H9 (cell line): ENCODE results near the gene SFXN5. TPM values are rescaled to one million over a fixed set of nuclear protein-coding genes. Genes with fewer than 3 reads are reported as not detected.

Experiments
- DNase-seq: peaks from one replicate; pipeline ENCODE4 v3.0.0-alpha.2; 2017
- H2AFZ ChIP-seq: one replicate; pipeline ENCODE4 v1.6.1; 2013; ENCODE audit warnings: mild to moderate bottlenecking, low read length, control low read depth, moderate library complexity
- H2AK5ac ChIP-seq: 2 replicates; pipeline ENCODE4 v1.6.1; 2013; ENCODE audit warnings: low read length, control low read depth, mixed read lengths; ENCODE audit not compliant: insufficient read length
- H2BK120ac ChIP-seq: one replicate; pipeline ENCODE4 v1.6.1; 2013; ENCODE audit warnings: low read depth, mild to moderate bottlenecking, low read length, control low read depth, inconsistent platforms; ENCODE audit not compliant: poor library complexity, severe bottlenecking
- H2BK12ac ChIP-seq: 2 replicates; pipeline ENCODE4 v1.6.1; 2013; ENCODE audit warnings: low read length, control low read depth, mixed read lengths, low read depth; ENCODE audit not compliant: insufficient read length
- H2BK15ac ChIP-seq: 2 replicates; pipeline ENCODE4 v1.6.1; 2013; ENCODE audit warnings: low read depth, low read length, control low read depth
- H2BK20ac ChIP-seq: one replicate; pipeline ENCODE4 v1.6.1; 2013; ENCODE audit warnings: low read depth, mild to moderate bottlenecking, low read length, control low read depth, inconsistent platforms; ENCODE audit not compliant: poor library complexity, severe bottlenecking
- H2BK5ac ChIP-seq: 2 replicates; pipeline ENCODE4 v1.6.1; 2013; ENCODE audit warnings: low read length, control low read depth, mixed read lengths; ENCODE audit not compliant: insufficient read length
- H3K14ac ChIP-seq: 2 replicates; pipeline ENCODE4 v1.6.1; 2013; ENCODE audit warnings: low read length, control low read depth; ENCODE audit not compliant: insufficient read depth
- H3K18ac ChIP-seq: 2 replicates; pipeline ENCODE4 v1.6.1; 2013; ENCODE audit warnings: low read depth, mild to moderate bottlenecking, mixed read lengths, low read length, control low read depth; ENCODE audit not compliant: insufficient read length
- H3K23ac ChIP-seq: 2 replicates; pipeline ENCODE4 v1.6.1; 2013; ENCODE audit warnings: low read length, control low read depth, mixed read lengths, low read depth; ENCODE audit not compliant: insufficient read length
- H3K23me2 ChIP-seq: 2 replicates; pipeline ENCODE4 v1.6.1; 2013; ENCODE audit warnings: low read depth, mild to moderate bottlenecking, mixed read lengths, low read length, control low read depth; ENCODE audit not compliant: insufficient read length, poor library complexity, severe bottlenecking
- H3K27ac ChIP-seq: 2 replicates; pipeline ENCODE4 v1.5.1; 2013; ENCODE audit warnings: low read length, control low read depth, mixed read lengths, low read depth; ENCODE audit not compliant: insufficient read length
- H3K27me3 ChIP-seq: 2 replicates; pipeline ENCODE4 v1.6.1; 2013; ENCODE audit warnings: low read length, control low read depth, inconsistent platforms; ENCODE audit not compliant: insufficient read depth
- H3K4ac ChIP-seq: 2 replicates; pipeline ENCODE4 v1.6.1; 2013; ENCODE audit warnings: low read depth, mild to moderate bottlenecking, control low read depth, inconsistent platforms, low read length, moderate library complexity
- H3K4me1 ChIP-seq: 2 replicates; pipeline ENCODE4 v1.6.1; 2013; ENCODE audit warnings: low read length, control low read depth, inconsistent platforms; ENCODE audit not compliant: insufficient read depth
- H3K4me2 ChIP-seq: 2 replicates; pipeline ENCODE4 v1.6.1; 2013; ENCODE audit warnings: low read length, control low read depth, mixed read lengths; ENCODE audit not compliant: insufficient read length, insufficient read depth
- H3K56ac ChIP-seq: 2 replicates; pipeline ENCODE4 v1.6.1; 2013; ENCODE audit warnings: low read depth, mild to moderate bottlenecking, mixed read lengths, low read length, control low read depth; ENCODE audit not compliant: insufficient read length
- H3K79me1 ChIP-seq: 2 replicates; pipeline ENCODE4 v1.6.1; 2013; ENCODE audit warnings: low read depth, mild to moderate bottlenecking, moderate library complexity, low read length, control low read depth, inconsistent platforms; ENCODE audit not compliant: insufficient read depth, poor library complexity, severe bottlenecking
- H3K79me2 ChIP-seq: 2 replicates; pipeline ENCODE4 v1.6.1; 2013; ENCODE audit warnings: low read length, control low read depth, inconsistent platforms; ENCODE audit not compliant: insufficient read depth
- H3K9ac ChIP-seq: 2 replicates; pipeline ENCODE4 v1.6.1; 2013; ENCODE audit warnings: low read length, control low read depth, mixed read lengths; ENCODE audit not compliant: insufficient read length; ENCODE audit errors: extremely low read depth
- H3K9me3 ChIP-seq: one replicate; pipeline ENCODE4 v1.6.1; 2013; ENCODE audit warnings: low read depth, low read length, inconsistent platforms; ENCODE audit not compliant: control insufficient read depth
- H3T11ph ChIP-seq: one replicate; pipeline ENCODE4 v1.6.1; 2013; ENCODE audit warnings: mild to moderate bottlenecking, low read length, control low read depth, inconsistent platforms
- H4K20me1 ChIP-seq: one replicate; pipeline ENCODE4 v1.6.1; 2013; ENCODE audit not compliant: control insufficient read depth, insufficient read length, insufficient read depth
- H4K5ac ChIP-seq: 2 replicates; pipeline ENCODE4 v1.6.1; 2013; ENCODE audit warnings: low read depth, mild to moderate bottlenecking, mixed read lengths, low read length, control low read depth; ENCODE audit not compliant: insufficient read length
- H4K8ac ChIP-seq: replicated peaks from 2 replicates; pipeline ENCODE4 v1.6.1; 2013; ENCODE audit warnings: low read length, control low read depth, mixed read lengths, low read depth; ENCODE audit not compliant: insufficient read length
- H4K91ac ChIP-seq: 2 replicates; pipeline ENCODE4 v1.6.1; 2013; ENCODE audit warnings: low read depth, mild to moderate bottlenecking, moderate library complexity, mixed read lengths, low read length, control low read depth; ENCODE audit not compliant: insufficient read length
- H3K27ac Mint-ChIP-seq, 3 experiments: 2 replicates in 2 of 3; 3 replicates in 1 of 3; pipeline ENCODE4 v1.8.0; 2020 to 2021; ENCODE audit warnings: mixed read lengths in 3 of 3, mild to moderate bottlenecking in 1 of 3, moderate library complexity in 1 of 3
- H3K27me3 Mint-ChIP-seq: 2 replicates; pipeline ENCODE4 v1.8.0; 2021; ENCODE audit warnings: low read depth, mild to moderate bottlenecking, moderate library complexity, mixed read lengths
- H3K36me3 Mint-ChIP-seq, 3 experiments: 2 replicates in 2 of 3; 3 replicates in 1 of 3; pipeline ENCODE4 v1.8.0; 2020 to 2021; ENCODE audit warnings: low read depth in 3 of 3, mixed read lengths in 3 of 3; ENCODE audit not compliant: insufficient read depth in 1 of 3
- H3K4me1 Mint-ChIP-seq, 2 experiments: 2 replicates each; pipeline ENCODE4 v1.8.0; 2020; ENCODE audit warnings: mixed read lengths in 2 of 2
- H3K4me3 Mint-ChIP-seq, 2 experiments: 2 replicates in 1 of 2; 3 replicates in 1 of 2; pipeline ENCODE4 v1.8.0; 2020 to 2021; ENCODE audit warnings: mild to moderate bottlenecking in 2 of 2, mixed read lengths in 2 of 2, moderate library complexity in 1 of 2
- H3K9me3 Mint-ChIP-seq, 2 experiments: 2 replicates in 1 of 2; 3 replicates in 1 of 2; pipeline ENCODE4 v1.8.0; 2020; ENCODE audit warnings: mild to moderate bottlenecking in 2 of 2, mixed read lengths in 2 of 2, moderate library complexity in 1 of 2
- WGBS: extraction: QIAGEN DNeasy Blood & Tissue Kit; methylation state at CpG from one replicate; pipeline ENCODE4 v1.1.7; 2013; ENCODE audit warnings: missing lambda C conversion rate, low lambda C conversion rate, mixed read lengths; ENCODE audit not compliant: insufficient read length; ENCODE audit errors: extremely low coverage; 5-methylcytosine and 5-hydroxymethylcytosine counted together
- total RNA-seq: library from RNA; stranded (reverse); gene quantifications from 2 replicates; pipeline ENCODE4 v1.2.1, GENCODE V29; 2021
- TF ChIP-seq, protein P1 (sequence below): fragments of 200-600 bp; sonication (generic); conservative IDR thresholded peaks from 3 replicates; pipeline ENCODE4 v1.8.0; 2021; ENCODE audit warnings: antibody characterized with exemption, mild to moderate bottlenecking

The SFXN5 gene
- total RNA-seq, 1 experiment from 2014 or later = 30.9 TPM

DNA sequence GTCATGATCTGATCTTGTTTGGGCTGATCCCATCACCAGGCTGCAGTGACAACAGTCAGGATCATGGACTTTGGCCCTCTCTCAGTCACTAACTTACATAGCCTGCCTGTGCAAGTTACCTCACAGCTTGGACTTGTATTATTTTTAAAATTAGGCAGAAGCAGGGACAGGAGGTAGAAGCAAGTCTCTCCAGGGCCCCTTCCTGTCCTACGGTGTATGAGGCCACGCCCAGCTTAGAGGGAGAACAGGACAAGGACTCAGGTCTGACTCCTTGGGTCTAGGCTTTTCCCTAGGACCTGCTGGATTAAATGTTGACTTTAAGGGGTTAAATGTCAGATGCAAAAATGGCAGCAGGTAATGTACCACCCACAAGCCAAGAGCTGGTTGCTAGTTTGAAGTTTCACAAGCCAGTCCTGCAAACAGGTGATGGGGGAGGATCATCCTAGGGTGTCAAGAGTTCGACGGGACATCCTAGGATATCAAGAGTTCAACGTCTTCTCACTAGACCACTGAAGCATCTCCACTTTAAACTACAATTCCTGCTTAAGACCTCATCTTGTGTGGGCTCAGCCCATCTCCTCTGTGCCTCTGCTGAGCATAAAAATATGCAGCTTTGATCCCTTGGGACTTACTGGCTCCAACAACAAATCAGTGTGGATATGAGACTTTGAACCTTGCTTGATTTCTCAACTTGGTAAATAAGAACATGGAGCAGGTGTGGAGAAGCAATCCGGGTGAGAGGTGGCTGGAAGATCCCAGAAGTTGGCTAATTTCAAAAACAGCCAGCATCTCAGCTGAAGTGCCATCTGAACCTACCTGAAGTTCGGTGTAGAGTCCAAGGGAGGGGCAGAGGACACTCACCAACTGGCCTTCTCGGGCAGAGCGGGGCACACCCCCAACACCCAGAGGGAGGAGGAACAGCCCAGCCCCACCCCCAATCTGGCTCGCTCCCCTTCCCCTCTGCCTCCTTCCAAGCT lies 39.5 kb downstream of the SFXN5 start:
- Mint-ChIP-seq H3K27ac (no peak overlapping the region; a peak in 1 of 7 replicates), H3K27me3 (no peaks in the 10 kb centered on the region), H3K9me3 (no peaks in the 10 kb centered on the region), H3K36me3 (peaks cover 0 to 7% (median 0%) of the 10 kb centered on the region in 3 experiments; a peak in 2 of 7 replicates), H3K4me1 (peaks cover 13 to 18% of the 10 kb centered on the region in 2 experiments), H3K4me3 (no peak overlapping the region)
- Histone ChIP-seq H2BK5ac (no peak overlapping the region), H3K27me3 (no peaks in the 10 kb centered on the region), H3K9ac (no peak overlapping the region), H3K18ac (no peak overlapping the region), H3K23me2 (no peaks in the 10 kb centered on the region), H3K14ac (no peak overlapping the region), H2BK12ac (no peak overlapping the region), H3K79me1 (no peaks in the 10 kb centered on the region), H3K79me2 (no peaks in the 10 kb centered on the region), H3K56ac (no peak overlapping the region), H3T11ph (no peak overlapping the region), H3K4me1 (no peaks in the 10 kb centered on the region; the same call in 1 of the 2 replicates), H3K23ac (no peak overlapping the region), H4K8ac (no peak overlapping the region), H2BK20ac (no peak overlapping the region), H3K4ac (no peak overlapping the region), H3K9me3 (no peaks in the 10 kb centered on the region), H4K5ac (no peak overlapping the region), H2AK5ac (no peak overlapping the region), H2BK15ac (no peak overlapping the region), H2BK120ac (no peak overlapping the region), H4K91ac (no peak overlapping the region), H4K20me1 (no peaks in the 10 kb centered on the region), H3K27ac (no peak overlapping the region), H2AFZ (no peak overlapping the region), H3K4me2 (no peak overlapping the region)
- DNase-seq = no peak
- TF ChIP-seq, protein P1, sequence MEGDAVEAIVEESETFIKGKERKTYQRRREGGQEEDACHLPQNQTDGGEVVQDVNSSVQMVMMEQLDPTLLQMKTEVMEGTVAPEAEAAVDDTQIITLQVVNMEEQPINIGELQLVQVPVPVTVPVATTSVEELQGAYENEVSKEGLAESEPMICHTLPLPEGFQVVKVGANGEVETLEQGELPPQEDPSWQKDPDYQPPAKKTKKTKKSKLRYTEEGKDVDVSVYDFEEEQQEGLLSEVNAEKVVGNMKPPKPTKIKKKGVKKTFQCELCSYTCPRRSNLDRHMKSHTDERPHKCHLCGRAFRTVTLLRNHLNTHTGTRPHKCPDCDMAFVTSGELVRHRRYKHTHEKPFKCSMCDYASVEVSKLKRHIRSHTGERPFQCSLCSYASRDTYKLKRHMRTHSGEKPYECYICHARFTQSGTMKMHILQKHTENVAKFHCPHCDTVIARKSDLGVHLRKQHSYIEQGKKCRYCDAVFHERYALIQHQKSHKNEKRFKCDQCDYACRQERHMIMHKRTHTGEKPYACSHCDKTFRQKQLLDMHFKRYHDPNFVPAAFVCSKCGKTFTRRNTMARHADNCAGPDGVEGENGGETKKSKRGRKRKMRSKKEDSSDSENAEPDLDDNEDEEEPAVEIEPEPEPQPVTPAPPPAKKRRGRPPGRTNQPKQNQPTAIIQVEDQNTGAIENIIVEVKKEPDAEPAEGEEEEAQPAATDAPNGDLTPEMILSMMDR = no peak
- no CpG with 5 or more reads among the region's 10 CpGs for WGBS
